NOMO-1 treated with dmso at 0.1 percent for 144 hours (cell line): Measurements from ENCODE around the gene COL15A1.

Experiments
- DNase-seq: peaks from one replicate; lab custom pipeline; 2025; ENCODE audit not compliant: unreplicated experiment; lab: John Stamatoyannopoulos, UW

COL15A1 gene

GRCh38 chr9:98971168-98971914, 27.6 kb downstream of the COL15A1 start:
- DNase-seq = no peak

- no peak for DNase-seq
Observed at GRCh38 chr9:98971915-98972223, 28.2 kb downstream of the COL15A1 start.

- DNase-seq = no peak
Observed at GRCh38 chr9:98972716-98973115, 29.0 kb downstream of the COL15A1 start.

DNA sequence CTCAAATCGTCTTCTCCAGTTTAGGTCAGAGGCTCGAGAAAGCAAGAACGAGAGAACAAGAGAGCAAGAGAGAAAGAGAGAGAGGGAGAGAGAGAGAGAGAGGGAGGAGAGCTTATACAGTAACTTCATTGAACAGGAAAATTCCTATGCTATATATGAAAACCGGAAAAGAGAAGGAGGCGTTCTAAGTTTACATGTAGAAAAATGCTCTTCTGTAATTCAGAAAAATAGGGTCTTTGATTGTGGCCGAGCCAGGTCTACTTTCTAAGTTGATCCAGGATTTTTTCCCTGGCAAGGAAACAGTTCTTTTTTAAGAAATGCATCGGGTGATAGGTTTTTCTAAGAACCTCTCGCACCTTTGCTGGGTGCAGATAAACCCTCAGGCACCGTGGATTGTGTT, 29.5 kb downstream of the COL15A1 start:
- DNase-seq = no peak

GRCh38 chr9:98973576-98973975, 29.9 kb downstream of the COL15A1 start:
- DNase-seq = no peak

- no peak for DNase-seq
Observed at GRCh38 chr9:98974106-98974505, 30.4 kb downstream of the COL15A1 start.

DNA sequence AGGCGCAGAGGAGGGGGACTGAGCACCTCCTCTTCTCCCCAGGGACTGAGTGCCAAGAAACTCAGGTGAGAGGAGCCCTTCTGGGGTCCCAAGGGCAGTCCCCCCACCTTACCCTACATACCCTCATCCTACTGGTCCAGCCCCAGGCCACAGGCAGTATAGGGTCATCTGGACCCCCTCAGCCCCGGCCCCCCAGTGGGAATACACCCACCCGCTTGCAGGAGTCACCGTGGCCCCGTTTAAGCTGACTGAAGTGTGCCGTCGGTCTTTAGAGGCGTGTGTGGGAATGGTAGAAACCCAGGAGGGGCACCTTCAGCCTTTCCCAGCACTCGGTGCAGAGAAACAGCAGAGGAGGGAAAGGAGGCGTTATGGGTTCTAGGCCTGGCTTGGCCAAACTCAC, 30.8 kb downstream of the COL15A1 start:
- DNase-seq = no peak

DNA sequence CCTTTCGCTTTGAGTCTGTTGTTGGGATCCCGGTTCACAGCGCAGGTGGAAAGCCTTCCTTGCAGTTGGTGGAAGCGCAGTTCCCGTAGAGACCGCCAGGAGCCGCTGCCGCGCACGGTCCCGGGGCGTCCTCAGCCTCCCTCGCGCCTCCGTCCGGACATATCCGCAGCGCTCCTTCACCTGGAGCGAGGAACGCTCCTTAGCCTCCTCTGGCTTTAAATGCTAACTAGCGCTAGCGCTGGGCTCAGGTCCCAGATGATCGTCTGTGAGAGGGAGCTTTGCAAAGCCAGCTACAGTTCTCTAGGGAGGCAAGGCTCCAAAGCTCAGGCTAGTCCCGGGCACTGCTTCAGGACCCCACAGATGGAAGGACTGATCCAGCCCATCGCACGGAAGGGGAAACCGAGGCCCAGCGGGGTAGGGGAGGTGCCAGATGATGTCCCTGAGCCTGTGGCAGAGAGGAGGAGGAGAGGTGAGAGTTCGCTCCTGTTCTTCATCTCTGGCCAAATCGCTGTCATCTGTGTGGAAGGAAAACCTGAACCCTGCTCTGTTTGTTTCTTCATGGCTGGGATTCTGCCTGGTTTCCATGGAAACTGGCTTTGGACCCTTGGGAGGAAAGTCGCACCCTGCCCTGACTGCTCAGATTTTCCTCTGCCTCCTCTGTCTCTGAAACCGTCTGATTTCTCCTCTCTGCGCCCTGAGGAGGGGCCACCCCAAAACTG, 31.4 kb downstream of the COL15A1 start:
- peak; percentile 8 for DNase-seq

GRCh38 chr9:98975838-98976237, 32.1 kb downstream of the COL15A1 start:
- DNase-seq = no peak

DNA sequence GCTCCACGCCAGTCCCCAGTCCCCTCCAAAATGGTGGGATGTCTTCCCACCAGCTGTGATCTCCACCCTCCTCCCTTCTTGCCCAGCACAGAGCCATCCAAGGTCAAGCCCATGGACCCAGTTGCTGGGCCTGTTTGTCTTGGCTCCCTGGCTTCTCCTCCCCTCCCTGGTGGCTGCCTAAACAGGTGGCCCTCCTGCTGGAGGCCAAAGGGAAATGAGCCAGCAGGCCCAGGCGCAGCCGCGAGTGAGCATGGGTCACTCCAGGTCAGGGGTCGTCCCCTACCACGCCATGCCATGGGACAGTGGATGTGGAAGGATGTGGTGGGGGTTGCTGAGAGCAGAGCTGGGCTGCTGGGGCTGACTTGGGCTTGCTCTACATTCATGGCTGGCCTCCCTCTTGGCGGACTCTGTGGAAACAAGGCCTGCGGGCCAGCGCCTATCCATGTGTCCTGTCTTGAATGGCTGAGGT, 33.6 kb downstream of the COL15A1 start:
- DNase-seq = no peak

GRCh38 chr9:98977813-98978212, 34.1 kb downstream of the COL15A1 start:
- no peak for DNase-seq

DNA sequence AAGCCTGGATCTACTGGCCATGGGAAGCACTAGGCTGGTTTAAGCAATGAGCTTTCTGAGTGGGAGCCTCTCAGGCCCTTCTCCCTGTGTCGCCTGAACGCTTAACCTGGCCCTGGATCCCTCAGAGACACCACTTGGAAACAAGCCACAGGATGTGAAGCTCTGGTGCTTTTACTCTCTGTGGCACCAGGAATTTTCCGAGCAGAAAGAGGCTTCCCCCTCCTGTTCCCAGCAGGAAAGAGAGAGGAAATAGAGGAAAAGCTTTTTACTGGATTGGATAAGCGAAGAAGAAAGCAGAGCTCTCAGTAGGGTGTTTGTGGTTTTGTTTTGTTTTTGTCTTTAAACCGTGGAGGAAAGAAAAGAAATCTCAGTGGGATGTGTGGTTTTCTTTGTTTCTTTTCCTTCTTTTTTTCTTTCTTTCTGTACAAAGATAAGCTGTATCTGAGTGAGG, 34.5 kb downstream of the COL15A1 start:
- DNase-seq = no peak

DNA sequence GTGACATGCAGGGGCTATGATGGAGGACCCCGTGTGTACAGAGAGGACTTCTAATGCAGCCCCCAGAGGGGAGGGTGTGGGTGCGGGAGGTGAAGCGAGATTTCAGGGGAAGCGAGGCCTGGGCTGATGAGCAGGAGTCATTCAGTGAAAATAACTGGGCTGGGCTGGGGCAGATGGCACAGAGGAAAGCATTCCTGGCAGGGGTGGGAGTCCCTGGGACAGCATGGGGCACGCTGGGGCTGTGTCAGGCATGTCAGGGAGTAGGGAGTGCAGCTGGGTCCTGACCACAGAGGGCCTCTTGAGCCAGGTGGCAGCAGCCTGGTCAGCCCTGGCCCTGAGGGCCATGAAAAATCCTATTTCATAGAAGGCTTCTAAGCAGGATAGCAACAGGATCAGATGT, 36.6 kb downstream of the COL15A1 start:
- DNase-seq = no peak

GRCh38 chr9:98983295-98984268, 39.9 kb downstream of the COL15A1 start:
- no peak for DNase-seq

GRCh38 chr9:98985596-98985995, 41.9 kb downstream of the COL15A1 start:
- no peak for DNase-seq

GRCh38 chr9:98986866-98987651, 43.4 kb downstream of the COL15A1 start:
- DNase-seq = no peak

DNA sequence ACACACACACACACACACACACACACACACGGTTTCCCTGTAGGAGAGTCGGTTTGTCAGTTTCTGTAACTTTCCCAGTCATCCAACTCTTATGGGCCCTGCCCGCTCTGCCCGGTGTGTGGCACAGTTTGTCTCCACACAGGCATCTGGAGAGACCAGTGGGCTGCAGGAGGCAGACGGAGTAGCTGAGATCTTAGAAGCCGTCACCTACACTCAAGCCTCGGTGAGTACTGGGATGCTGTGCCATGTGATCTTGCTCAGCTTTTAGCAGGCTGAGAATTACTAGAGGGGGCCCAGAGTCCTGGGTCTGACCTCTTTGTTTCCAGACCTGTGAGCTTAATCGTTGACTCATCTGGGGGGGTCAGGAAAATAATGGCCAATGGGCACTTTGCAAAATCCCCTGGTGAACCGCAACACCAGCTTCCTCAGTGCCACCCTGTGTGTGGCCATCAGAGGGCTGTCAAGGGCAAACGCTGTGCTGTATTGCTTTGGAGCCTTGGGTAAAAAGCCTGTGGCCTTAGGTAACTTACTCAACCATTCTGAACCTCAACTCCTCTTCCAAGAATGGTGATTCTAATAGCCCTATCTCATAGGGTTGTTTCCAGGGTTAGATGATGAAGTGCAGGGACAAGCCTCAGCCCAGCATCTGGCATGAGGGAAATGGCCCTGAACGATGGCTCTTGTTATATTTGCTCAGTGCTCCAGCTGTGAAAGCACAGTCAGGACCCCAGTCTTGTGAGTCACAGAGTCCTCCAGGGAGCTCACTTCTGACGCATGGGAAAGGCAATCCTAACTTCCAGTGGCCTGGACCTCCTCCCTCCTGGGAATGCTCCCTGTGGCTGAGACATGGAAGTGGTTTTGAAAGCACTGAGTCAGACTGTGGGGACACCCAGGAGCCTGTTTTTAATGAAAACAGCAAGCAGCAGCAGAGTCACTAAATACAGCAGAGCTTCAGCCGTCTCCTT, 45.6 kb downstream of the COL15A1 start:
- no peak for DNase-seq

- no peak for DNase-seq
Observed at GRCh38 chr9:98990181-98990870, 46.6 kb downstream of the COL15A1 start.
